ENCODE results near the gene PTPRD.

DNA sequence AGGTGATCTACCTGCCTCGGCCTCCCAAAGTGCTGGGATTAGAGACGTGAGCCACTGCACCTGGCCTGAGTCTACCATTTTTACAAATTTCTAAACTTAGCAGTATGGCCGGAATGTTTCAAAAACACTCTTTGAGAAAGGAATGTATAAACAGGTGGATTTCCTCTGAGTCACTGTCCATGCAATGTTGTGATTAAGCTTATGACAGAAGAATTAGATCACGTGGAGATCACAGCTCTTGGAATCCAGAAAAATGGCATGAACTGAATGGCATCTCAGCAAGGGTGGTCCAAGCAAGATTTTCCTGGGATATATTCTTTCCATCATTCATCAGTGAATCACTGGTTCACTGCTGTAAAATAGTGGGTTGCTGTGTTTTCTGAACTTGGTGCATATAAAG, 865.0 kb downstream of the PTPRD start:
- TF ChIP-seq TCF7L2 (IDR thresholded peaks at IDR 0.05; ENCODE audit: low read depth, low read length), result no peak
- no peak for TF ChIP-seq SMARCA4 (IDR thresholded peaks at IDR 0.05)
- TF ChIP-seq, protein P1, sequence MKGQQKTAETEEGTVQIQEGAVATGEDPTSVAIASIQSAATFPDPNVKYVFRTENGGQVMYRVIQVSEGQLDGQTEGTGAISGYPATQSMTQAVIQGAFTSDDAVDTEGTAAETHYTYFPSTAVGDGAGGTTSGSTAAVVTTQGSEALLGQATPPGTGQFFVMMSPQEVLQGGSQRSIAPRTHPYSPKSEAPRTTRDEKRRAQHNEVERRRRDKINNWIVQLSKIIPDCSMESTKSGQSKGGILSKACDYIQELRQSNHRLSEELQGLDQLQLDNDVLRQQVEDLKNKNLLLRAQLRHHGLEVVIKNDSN (CRISPR knock-in tag; IDR thresholded peaks at IDR 0.05), result no peak
- TF ChIP-seq, protein P2, sequence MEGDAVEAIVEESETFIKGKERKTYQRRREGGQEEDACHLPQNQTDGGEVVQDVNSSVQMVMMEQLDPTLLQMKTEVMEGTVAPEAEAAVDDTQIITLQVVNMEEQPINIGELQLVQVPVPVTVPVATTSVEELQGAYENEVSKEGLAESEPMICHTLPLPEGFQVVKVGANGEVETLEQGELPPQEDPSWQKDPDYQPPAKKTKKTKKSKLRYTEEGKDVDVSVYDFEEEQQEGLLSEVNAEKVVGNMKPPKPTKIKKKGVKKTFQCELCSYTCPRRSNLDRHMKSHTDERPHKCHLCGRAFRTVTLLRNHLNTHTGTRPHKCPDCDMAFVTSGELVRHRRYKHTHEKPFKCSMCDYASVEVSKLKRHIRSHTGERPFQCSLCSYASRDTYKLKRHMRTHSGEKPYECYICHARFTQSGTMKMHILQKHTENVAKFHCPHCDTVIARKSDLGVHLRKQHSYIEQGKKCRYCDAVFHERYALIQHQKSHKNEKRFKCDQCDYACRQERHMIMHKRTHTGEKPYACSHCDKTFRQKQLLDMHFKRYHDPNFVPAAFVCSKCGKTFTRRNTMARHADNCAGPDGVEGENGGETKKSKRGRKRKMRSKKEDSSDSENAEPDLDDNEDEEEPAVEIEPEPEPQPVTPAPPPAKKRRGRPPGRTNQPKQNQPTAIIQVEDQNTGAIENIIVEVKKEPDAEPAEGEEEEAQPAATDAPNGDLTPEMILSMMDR (IDR thresholded peaks at IDR 0.05 in 2 of 3, conservative IDR thresholded peaks at IDR 0.05 in 1 of 3; ENCODE audit: insufficient read depth in 2 of 3, low read depth in 1 of 3, low read length in 3 of 3), result no peak
- no peak for TF ChIP-seq ARID2 (IDR thresholded peaks at IDR 0.05)
- TF ChIP-seq, protein P3, sequence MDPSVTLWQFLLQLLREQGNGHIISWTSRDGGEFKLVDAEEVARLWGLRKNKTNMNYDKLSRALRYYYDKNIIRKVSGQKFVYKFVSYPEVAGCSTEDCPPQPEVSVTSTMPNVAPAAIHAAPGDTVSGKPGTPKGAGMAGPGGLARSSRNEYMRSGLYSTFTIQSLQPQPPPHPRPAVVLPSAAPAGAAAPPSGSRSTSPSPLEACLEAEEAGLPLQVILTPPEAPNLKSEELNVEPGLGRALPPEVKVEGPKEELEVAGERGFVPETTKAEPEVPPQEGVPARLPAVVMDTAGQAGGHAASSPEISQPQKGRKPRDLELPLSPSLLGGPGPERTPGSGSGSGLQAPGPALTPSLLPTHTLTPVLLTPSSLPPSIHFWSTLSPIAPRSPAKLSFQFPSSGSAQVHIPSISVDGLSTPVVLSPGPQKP (CRISPR knock-in tag; IDR thresholded peaks at IDR 0.05), result no peak
